HL-60 (cell line): ENCODE results near the gene ZNRF2.
A peak's percentile ranks its signal among the peaks of the same experiment; 100 is the strongest.

Experiments used
- DNase-seq, 2 experiments: peaks; one replicate each; pipeline ENCODE4 v3.0.0-alpha.2; 2010 to 2020; ENCODE audit warnings: low read depth in 1 of 2, low spot score in 1 of 2
- H3K27ac ChIP-seq: fragments of 250-450 bp; sonication (Bioruptor Pico); replicated peaks from 2 replicates; pipeline ENCODE4 v1.5.1; 2020; ENCODE audit warnings: mild to moderate bottlenecking, moderate library complexity
- H3K27me3 ChIP-seq: fragments of 250-450 bp; sonication (Bioruptor Pico); 2 replicates; pipeline ENCODE4 v1.5.1; 2021; ENCODE audit warnings: mild to moderate bottlenecking, moderate library complexity; ENCODE audit not compliant: insufficient read depth, poor library complexity, severe bottlenecking
- H3K4me3 ChIP-seq: replicated peaks from 2 replicates; pipeline ENCODE4 v1.5.1; 2011; ENCODE audit warnings: mild to moderate bottlenecking, control low read depth, low read length; ENCODE audit not compliant: insufficient read depth
- CTCF ChIP-seq: IDR thresholded peaks from one replicate; pipeline ENCODE4 v1.5.1; 2011; ENCODE audit warnings: low read length, control low read depth, inconsistent platforms; ENCODE audit not compliant: insufficient read depth
- GABPA ChIP-seq: IDR thresholded peaks from 2 replicates; pipeline ENCODE4 v1.6.1; 2012; ENCODE audit warnings: low read depth
- POLR2AphosphoS5 ChIP-seq: IDR thresholded peaks from 2 replicates; pipeline ENCODE4 v1.6.1; 2012; ENCODE audit warnings: low read depth
- REST ChIP-seq: IDR thresholded peaks from 2 replicates; pipeline ENCODE4 v1.6.1; 2012; ENCODE audit warnings: low read depth; ENCODE audit not compliant: insufficient replicate concordance
- SPI1 ChIP-seq: IDR thresholded peaks from 2 replicates; pipeline ENCODE4 v1.6.1; 2012; ENCODE audit warnings: low read depth, mild to moderate bottlenecking, borderline replicate concordance

The ZNRF2 gene

GRCh38 chr7:30268586-30268985, 15.8 kb upstream of the ZNRF2 start:
- Histone ChIP-seq H3K27me3 (no peaks in the 10 kb centered on the region), H3K4me3 (no peak overlapping the region), H3K27ac (no peak overlapping the region)
- no peak for DNase-seq
- no peak for TF ChIP-seq POLR2AphosphoS5
- TF ChIP-seq SPI1: no peak
- no peak for TF ChIP-seq CTCF
- no peak for TF ChIP-seq GABPA
- TF ChIP-seq REST: no peak

GRCh38 chr7:30269490-30269889, 14.9 kb upstream of the ZNRF2 start:
- Histone ChIP-seq H3K27me3 (no peaks in the 10 kb centered on the region), H3K27ac (no peak overlapping the region), H3K4me3 (no peak overlapping the region)
- TF ChIP-seq REST (no peak), CTCF (no peak), SPI1 (no peak), GABPA (no peak), POLR2AphosphoS5 (no peak)
- DNase-seq: no peak

- no peak for DNase-seq
- H3K27me3 ChIP-seq: no peaks in the 10 kb centered on the region
- no peak for TF ChIP-seq REST
- TF ChIP-seq SPI1: peak; percentile 71; the same call in 1 of the 2 replicates
- TF ChIP-seq POLR2AphosphoS5: no peak
- TF ChIP-seq GABPA: no peak
- no peak for TF ChIP-seq CTCF
- no peak overlapping the region for H3K27ac ChIP-seq
- no peak overlapping the region for H3K4me3 ChIP-seq
Observed at GRCh38 chr7:30270921-30271320, 13.5 kb upstream of the ZNRF2 start.
